Stomach (tissue), 9 donors: ENCODE data around the gene RRP1. TPM values are rescaled to one million over a fixed set of nuclear protein-coding genes. Genes with fewer than 3 reads are reported as not detected.

ENCODE experiments used
- DNase-seq, 2 donors: peaks; one replicate each; pipeline versions ENCODE4 v3.0.0 to v3.0.0-alpha.2; 2013 to 2019
- H3K27ac ChIP-seq, 5 donors: fragments of 200-600 bp in 4 of 5; sonication (generic) in 4 of 5; one replicate each; pipeline ENCODE4 v1.5.1; 2013 to 2019; ENCODE audit warnings: mild to moderate bottlenecking in 1 of 5, moderate library complexity in 1 of 5
- H3K27me3 ChIP-seq, 3 donors: fragments of 200-600 bp; sonication (generic); one replicate each; pipeline ENCODE4 v1.5.1; 2017 to 2019; ENCODE audit warnings: mixed run types in 1 of 3
- H3K36me3 ChIP-seq, 4 donors: fragments of 200-600 bp; sonication (generic); 1 replicate in 3 of 4; 2 replicates in 1 of 4; pipeline ENCODE4 v1.5.1; 2016 to 2019
- H3K4me1 ChIP-seq, 4 donors: fragments of 200-600 bp; sonication (generic); one replicate each; pipeline ENCODE4 v1.5.1; 2016 to 2019
- H3K4me3 ChIP-seq, 4 donors: fragments of 200-600 bp; sonication (generic) in 3 of 4; one replicate each; pipeline ENCODE4 v1.5.1; 2016 to 2019; ENCODE audit warnings: mild to moderate bottlenecking in 1 of 4
- H3K9me3 ChIP-seq, 4 donors: fragments of 200-600 bp; sonication (generic); one replicate each; pipeline ENCODE4 v1.5.1; 2016 to 2019
- EP300 ChIP-seq: sonication (generic); formaldehyde crosslinking; IDR thresholded peaks from one replicate; pipeline ENCODE4 v1.6.1; 2017; ENCODE audit warnings: antibody characterized with exemption
- POLR2A ChIP-seq, 4 donors: fragments of 450-650 bp; IDR thresholded peaks; one replicate each; pipeline ENCODE4 v1.6.1; 2016; ENCODE audit warnings: antibody characterized with exemption in 4 of 4, control low read depth in 2 of 4, mild to moderate bottlenecking in 1 of 4, moderate library complexity in 1 of 4
- POLR2AphosphoS5 ChIP-seq, 3 donors: sonication (generic); formaldehyde crosslinking; IDR thresholded peaks; one replicate each; pipeline ENCODE4 v1.6.1; 2016; ENCODE audit warnings: antibody characterized with exemption in 3 of 3
- WGBS, 5 donors: extraction: QIAGEN DNeasy Blood & Tissue Kit in 3 of 5; methylation state at CpG; one replicate each; pipeline versions ENCODE4 v1.1.5 to v1.1.7; 2013 to 2018; 5-methylcytosine and 5-hydroxymethylcytosine counted together
- intact Hi-C: fragments of 100-400 bp; cut with DNase I; formaldehyde crosslinking; loops from one replicate; pipeline ENCODE4 v1.15.1; 2023; ENCODE audit warnings: low total_unique reads
- polyA plus RNA-seq, 3 donors: library from polyadenylated mRNA; stranded (reverse); fragments of 200-250 nt; gene quantifications; one replicate each; pipeline ENCODE4 v1.2.3, GENCODE V29; 2013
- total RNA-seq, 5 donors: library from RNA; depleted of rRNA; stranded (reverse); fragments of >200 nt; gene quantifications; one replicate each; pipeline versions ENCODE4 v1.1.0 to v1.2.3, GENCODE V29; 2014 to 2016
- TF ChIP-seq, protein P1 (sequence below), 7 experiments: fragments of 450-650 bp in 4 of 7; fragments of 200-600 bp in 3 of 7; sonication (generic) in 3 of 7; IDR thresholded peaks; one replicate each; pipeline ENCODE4 v1.5.1; 2016 to 2019; ENCODE audit warnings: antibody characterized with exemption in 7 of 7, control low read depth in 2 of 7, mild to moderate bottlenecking in 1 of 7
- donor health status: healthy with polysubstance abuse.
- donor health status: Bipolar disorder and iron deficiency.
- donor health status: healthy.

The RRP1 gene
- total and polyA plus RNA-seq, 8 donors: 10.6 to 25.6 (median 16.4) TPM

DNA sequence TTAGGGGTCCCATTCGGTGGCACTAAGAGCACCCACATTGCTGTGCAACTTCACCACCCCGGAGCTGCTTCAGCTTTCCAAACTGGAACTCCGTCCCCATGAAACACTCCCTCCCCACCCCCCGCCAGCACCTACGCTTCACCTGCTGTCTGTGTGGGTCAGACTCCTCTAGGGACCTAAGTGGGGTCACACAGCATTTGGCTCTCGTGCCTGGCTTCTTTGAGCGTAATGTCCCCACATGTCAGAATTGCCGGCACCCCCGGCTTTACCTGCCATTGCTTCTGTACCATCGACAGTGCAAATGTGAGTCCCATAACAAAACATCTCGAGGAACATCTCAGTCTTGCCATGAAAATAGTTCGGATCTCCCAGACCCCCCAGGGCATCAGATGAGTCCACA, 39.8 kb downstream of the RRP1 start:
- no peak for DNase-seq
- Histone ChIP-seq H3K27ac (no peak overlapping the region), H3K36me3 (no peaks in the 10 kb centered on the region), H3K4me1 (peaks cover 6 to 11% (median 8%) of the 10 kb centered on the region in 4 donors), H3K27me3 (peaks cover 0 to 53% (median 8%) of the 10 kb centered on the region in 3 donors), H3K4me3 (no peak overlapping the region), H3K9me3 (peaks cover 0 to 10% (median 4%) of the 10 kb centered on the region in 4 donors)
- TF ChIP-seq POLR2A (IDR thresholded peaks at IDR 0.05) (no peak), EP300 (no peak), POLR2AphosphoS5 (IDR thresholded peaks at IDR 0.05) (no peak)
- TF ChIP-seq, protein P1, sequence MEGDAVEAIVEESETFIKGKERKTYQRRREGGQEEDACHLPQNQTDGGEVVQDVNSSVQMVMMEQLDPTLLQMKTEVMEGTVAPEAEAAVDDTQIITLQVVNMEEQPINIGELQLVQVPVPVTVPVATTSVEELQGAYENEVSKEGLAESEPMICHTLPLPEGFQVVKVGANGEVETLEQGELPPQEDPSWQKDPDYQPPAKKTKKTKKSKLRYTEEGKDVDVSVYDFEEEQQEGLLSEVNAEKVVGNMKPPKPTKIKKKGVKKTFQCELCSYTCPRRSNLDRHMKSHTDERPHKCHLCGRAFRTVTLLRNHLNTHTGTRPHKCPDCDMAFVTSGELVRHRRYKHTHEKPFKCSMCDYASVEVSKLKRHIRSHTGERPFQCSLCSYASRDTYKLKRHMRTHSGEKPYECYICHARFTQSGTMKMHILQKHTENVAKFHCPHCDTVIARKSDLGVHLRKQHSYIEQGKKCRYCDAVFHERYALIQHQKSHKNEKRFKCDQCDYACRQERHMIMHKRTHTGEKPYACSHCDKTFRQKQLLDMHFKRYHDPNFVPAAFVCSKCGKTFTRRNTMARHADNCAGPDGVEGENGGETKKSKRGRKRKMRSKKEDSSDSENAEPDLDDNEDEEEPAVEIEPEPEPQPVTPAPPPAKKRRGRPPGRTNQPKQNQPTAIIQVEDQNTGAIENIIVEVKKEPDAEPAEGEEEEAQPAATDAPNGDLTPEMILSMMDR (IDR thresholded peaks at IDR 0.05): no peak
- 83 to 94% (median 87%) methylated on average over 12 of the region's 12 CpGs for WGBS, 5 donors
- intact Hi-C loops: loop anchor here (10.0 kb wide), 1 partner anchor 46 kb away; no protein-coding TSS in a partner anchor

DNA sequence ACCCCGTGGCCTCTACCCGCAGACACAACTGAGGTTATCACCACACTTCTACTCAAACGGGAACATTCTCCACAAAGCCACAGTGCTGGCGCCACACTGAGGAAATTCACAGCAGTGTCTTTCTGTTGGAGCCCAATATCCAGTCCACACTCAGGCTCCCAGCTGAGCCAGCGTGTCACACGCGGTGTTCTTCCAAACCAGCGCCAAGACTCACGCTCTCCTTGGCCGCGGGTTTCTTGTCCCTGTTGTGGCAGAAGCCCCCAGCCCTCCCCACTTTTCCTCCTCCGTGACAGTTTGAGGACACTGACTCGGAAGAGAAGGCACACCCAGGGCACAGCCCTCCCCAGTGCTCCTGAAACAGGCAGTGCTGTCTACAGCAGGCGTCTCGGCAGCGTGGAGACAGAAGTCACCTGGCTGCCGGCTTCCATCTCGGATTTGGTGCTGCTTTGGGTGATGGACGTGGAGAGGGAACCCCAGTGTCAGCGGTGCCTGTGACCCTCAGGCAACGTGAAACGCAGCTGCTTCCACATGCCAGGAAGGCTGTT, 40.3 kb downstream of the RRP1 start:
- H3K27me3 ChIP-seq: peaks cover 0 to 53% (median 8%) of the 10 kb centered on the region in 3 donors
- no peak overlapping the region for H3K27ac ChIP-seq
- DNase-seq: no peak
- peaks cover 6 to 11% (median 8%) of the 10 kb centered on the region in 4 donors for H3K4me1 ChIP-seq
- TF ChIP-seq, protein P1 (IDR thresholded peaks at IDR 0.05): no peak
- TF ChIP-seq EP300: no peak
- no peak for TF ChIP-seq POLR2A (IDR thresholded peaks at IDR 0.05)
- no peak for TF ChIP-seq POLR2AphosphoS5 (IDR thresholded peaks at IDR 0.05)
- H3K4me3 ChIP-seq: no peak overlapping the region
- H3K9me3 ChIP-seq: peaks cover 0 to 10% (median 4%) of the 10 kb centered on the region in 4 donors
- WGBS, 5 donors: 60 to 69% (median 67%) methylated on average over 21 to 22 of the region's 22 CpGs
- no peaks in the 10 kb centered on the region for H3K36me3 ChIP-seq
- intact Hi-C loops: loop anchor here (10.0 kb wide), 1 partner anchor 45 kb away; no protein-coding TSS in a partner anchor

DNA sequence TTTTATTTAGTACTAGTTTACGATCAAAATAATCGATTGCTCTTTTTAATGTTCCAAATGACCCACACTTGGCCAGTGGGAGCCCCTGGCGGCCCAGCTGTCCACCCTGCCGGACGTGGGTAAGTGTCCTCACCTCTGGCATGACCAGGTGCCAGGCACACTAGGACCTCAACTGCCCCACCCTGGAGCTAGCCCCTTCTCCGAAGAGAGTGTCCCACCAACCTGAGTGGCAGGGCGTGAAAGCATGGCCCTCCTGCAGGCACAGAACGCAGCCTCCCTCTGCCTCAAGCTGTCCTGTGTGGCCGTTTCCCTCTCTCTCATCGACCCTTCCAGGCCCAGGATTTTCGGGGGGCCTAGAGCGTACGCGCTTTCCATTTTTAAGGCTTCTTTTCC, 42.8 kb downstream of the RRP1 start:
- no peak overlapping the region for H3K27ac ChIP-seq
- no peak for DNase-seq
- H3K4me1 ChIP-seq: no peaks in the 10 kb centered on the region
- intact Hi-C loops: no loop called here
- TF ChIP-seq POLR2A (IDR thresholded peaks at IDR 0.05) (no peak), POLR2AphosphoS5 (IDR thresholded peaks at IDR 0.05) (no peak), EP300 (no peak)
- TF ChIP-seq, protein P1 (IDR thresholded peaks at IDR 0.05): no peak
- H3K9me3 ChIP-seq: peaks cover 0 to 10% (median 4%) of the 10 kb centered on the region in 4 donors
- no peaks in the 10 kb centered on the region for H3K36me3 ChIP-seq
- peaks cover 0 to 55% (median 3%) of the 10 kb centered on the region in 3 donors for H3K27me3 ChIP-seq
- H3K4me3 ChIP-seq: no peak overlapping the region
- 89 to 95% (median 92%) methylated on average over 14 of the region's 14 CpGs for WGBS, 5 donors

DNA sequence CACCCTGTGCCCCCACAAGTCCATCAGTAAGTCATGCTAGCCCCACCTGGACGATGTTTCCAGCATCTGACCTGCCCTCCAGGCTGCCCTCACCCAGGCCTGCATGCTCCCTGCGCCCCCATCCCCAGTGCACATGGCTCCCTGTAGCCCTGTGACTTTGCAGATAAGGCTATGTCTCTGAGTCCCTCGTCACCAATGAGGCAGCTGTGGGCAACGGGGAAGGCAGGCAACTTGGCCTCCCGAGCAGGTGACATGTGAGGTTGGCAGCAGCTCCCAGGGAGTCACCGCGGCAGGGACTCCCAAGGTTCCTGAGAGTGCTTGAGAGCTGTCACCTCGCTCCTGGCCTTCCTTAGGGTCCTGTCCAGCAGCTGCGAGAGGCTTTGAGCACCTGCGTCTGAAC, 43.3 kb downstream of the RRP1 start:
- 86 to 90% (median 87%) methylated on average over 5 to 10 of the region's 10 CpGs for WGBS, 5 donors
- no peak for DNase-seq
- Histone ChIP-seq H3K4me3 (no peak overlapping the region), H3K36me3 (no peaks in the 10 kb centered on the region), H3K9me3 (peaks cover 0 to 10% (median 4%) of the 10 kb centered on the region in 4 donors), H3K4me1 (no peaks in the 10 kb centered on the region), H3K27me3 (peaks cover 0 to 53% (median 3%) of the 10 kb centered on the region in 3 donors), H3K27ac (no peak overlapping the region)
- intact Hi-C loops: no loop called here
- TF ChIP-seq, protein P1 (IDR thresholded peaks at IDR 0.05): no peak
- no peak for TF ChIP-seq POLR2AphosphoS5 (IDR thresholded peaks at IDR 0.05)
